WTC11 (cell line): ENCODE measurements around the gene OXLD1.

Experiments
- CTCF ChIP-seq: fragments of 200-600 bp; IDR thresholded peaks from 2 replicates; pipeline ENCODE4 v1.8.0; 2022; ENCODE audit warnings: antibody characterized with exemption
- TF ChIP-seq, protein P1 (sequence below): sonication (generic); formaldehyde crosslinking; conservative IDR thresholded peaks from 2 replicates; pipeline ENCODE4 v1.8.1; 2023; ENCODE audit warnings: mild to moderate bottlenecking, low read depth, missing genetic modification reagents, moderate library complexity

- TF ChIP-seq CTCF = no peak
- TF ChIP-seq, protein P1, sequence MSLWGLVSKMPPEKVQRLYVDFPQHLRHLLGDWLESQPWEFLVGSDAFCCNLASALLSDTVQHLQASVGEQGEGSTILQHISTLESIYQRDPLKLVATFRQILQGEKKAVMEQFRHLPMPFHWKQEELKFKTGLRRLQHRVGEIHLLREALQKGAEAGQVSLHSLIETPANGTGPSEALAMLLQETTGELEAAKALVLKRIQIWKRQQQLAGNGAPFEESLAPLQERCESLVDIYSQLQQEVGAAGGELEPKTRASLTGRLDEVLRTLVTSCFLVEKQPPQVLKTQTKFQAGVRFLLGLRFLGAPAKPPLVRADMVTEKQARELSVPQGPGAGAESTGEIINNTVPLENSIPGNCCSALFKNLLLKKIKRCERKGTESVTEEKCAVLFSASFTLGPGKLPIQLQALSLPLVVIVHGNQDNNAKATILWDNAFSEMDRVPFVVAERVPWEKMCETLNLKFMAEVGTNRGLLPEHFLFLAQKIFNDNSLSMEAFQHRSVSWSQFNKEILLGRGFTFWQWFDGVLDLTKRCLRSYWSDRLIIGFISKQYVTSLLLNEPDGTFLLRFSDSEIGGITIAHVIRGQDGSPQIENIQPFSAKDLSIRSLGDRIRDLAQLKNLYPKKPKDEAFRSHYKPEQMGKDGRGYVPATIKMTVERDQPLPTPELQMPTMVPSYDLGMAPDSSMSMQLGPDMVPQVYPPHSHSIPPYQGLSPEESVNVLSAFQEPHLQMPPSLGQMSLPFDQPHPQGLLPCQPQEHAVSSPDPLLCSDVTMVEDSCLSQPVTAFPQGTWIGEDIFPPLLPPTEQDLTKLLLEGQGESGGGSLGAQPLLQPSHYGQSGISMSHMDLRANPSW (CRISPR knock-in tag) = no peak
Measured at GRCh38 chr17:81690549-81690948, 24.1 kb upstream of the OXLD1 start.
